ENCODE measurements around the gene PRKD2.
A peak's percentile ranks its signal among the peaks of the same experiment; 100 is the strongest.
"Not testable (repeated sequence)": the region's sequence is repeated elsewhere in the genome, so short reads cannot be mapped to it uniquely, and the experiment has no call there.

Gene PRKD2

GRCh38 chr19:46628970-46629369 is 87.9 kb downstream of the PRKD2 start:
- DNase-seq, result not testable (repeated sequence)

DNA sequence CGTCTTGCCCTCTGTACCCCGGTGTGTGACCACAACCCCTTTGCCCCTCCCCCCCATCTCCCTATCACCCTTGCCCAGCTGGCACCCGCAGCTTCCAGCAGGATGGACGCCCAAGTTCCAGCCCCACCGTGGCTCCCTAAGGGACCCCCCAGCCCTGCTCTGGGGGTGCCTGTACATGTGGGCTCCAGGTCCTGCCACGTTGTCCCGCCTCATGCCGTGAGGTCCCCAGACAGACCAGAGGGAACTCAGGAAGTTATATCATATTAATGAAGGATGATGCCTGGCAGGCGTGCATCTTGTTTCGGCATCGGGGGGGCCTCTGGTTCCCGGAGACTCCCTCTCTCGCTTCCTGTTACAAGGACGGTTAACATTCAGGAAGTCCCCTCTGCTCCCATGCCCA is 90.5 kb downstream of the PRKD2 start:
- DNase-seq, result peak; percentile 75

GRCh38 chr19:46625731-46626130 is 91.2 kb downstream of the PRKD2 start:
- no peak for DNase-seq

- peak; percentile 83 for DNase-seq
Observed at GRCh38 chr19:46624958-46625661, 91.8 kb downstream of the PRKD2 start, which contains the start of gene PTGIR. PTGIR (minus strand) TSS chr19:46625089; CDS start chr19:46624225, 864 bp downstream.
